Mesendoderm (in vitro differentiated cells): ENCODE data around the gene C16orf95.

Experiments used
- DNase-seq: peaks from one replicate; pipeline ENCODE4 v3.0.0; 2013
- H2AK5ac ChIP-seq: 2 replicates; pipeline ENCODE4 v1.6.1; 2013; ENCODE audit warnings: low read length, inconsistent platforms
- H2BK120ac ChIP-seq: 2 replicates; pipeline ENCODE4 v1.6.1; 2013; ENCODE audit warnings: low read depth, mild to moderate bottlenecking, low read length, moderate library complexity, mixed read lengths
- H2BK15ac ChIP-seq: replicated peaks from 2 replicates; pipeline ENCODE4 v1.6.1; 2013; ENCODE audit warnings: low read depth, mild to moderate bottlenecking, moderate library complexity
- H2BK5ac ChIP-seq: 2 replicates; pipeline ENCODE4 v1.6.1; 2013; ENCODE audit warnings: low read length, inconsistent platforms
- H3K18ac ChIP-seq: 2 replicates; pipeline ENCODE4 v1.6.1; 2013; ENCODE audit warnings: mild to moderate bottlenecking, low read length, mixed read lengths
- H3K23ac ChIP-seq: one replicate; pipeline ENCODE4 v1.6.1; 2013; ENCODE audit warnings: low read length
- H3K27ac ChIP-seq: 2 replicates; pipeline ENCODE4 v1.5.1; 2013; ENCODE audit warnings: low read depth, mild to moderate bottlenecking, inconsistent platforms, low read length, moderate library complexity
- H3K27me3 ChIP-seq: 2 replicates; pipeline ENCODE4 v1.6.1; 2013; ENCODE audit warnings: low read length, control low read depth, mild to moderate bottlenecking, inconsistent platforms; ENCODE audit not compliant: insufficient read depth, poor library complexity
- H3K36me3 ChIP-seq: 2 replicates; pipeline ENCODE4 v1.6.1; 2013; ENCODE audit warnings: low read length, inconsistent platforms; ENCODE audit not compliant: control insufficient read depth, insufficient read depth
- H3K4ac ChIP-seq: one replicate; pipeline ENCODE4 v1.6.1; 2013; ENCODE audit warnings: low read depth, mild to moderate bottlenecking, low read length, moderate library complexity
- H3K4me1 ChIP-seq: 2 replicates; pipeline ENCODE4 v1.6.1; 2013; ENCODE audit warnings: low read depth, low read length, inconsistent platforms; ENCODE audit not compliant: control insufficient read depth
- H3K4me2 ChIP-seq: 2 replicates; pipeline ENCODE4 v1.6.1; 2013; ENCODE audit warnings: low read length
- H3K4me3 ChIP-seq: 2 replicates; pipeline ENCODE4 v1.5.1; 2013; ENCODE audit warnings: mild to moderate bottlenecking, low read length
- H3K56ac ChIP-seq: one replicate; pipeline ENCODE4 v1.6.1; 2013; ENCODE audit warnings: low read length
- H3K79me1 ChIP-seq: 2 replicates; pipeline ENCODE4 v1.6.1; 2013; ENCODE audit warnings: low read length, inconsistent platforms
- H3K79me2 ChIP-seq: 2 replicates; pipeline ENCODE4 v1.6.1; 2013; ENCODE audit warnings: mild to moderate bottlenecking, low read length; ENCODE audit not compliant: control insufficient read depth, insufficient read depth
- H3K9ac ChIP-seq: 2 replicates; pipeline ENCODE4 v1.6.1; 2013; ENCODE audit warnings: low read length, inconsistent platforms
- H4K5ac ChIP-seq: one replicate; pipeline ENCODE4 v1.6.1; 2013; ENCODE audit warnings: low read length
- H4K8ac ChIP-seq: one replicate; pipeline ENCODE4 v1.6.1; 2013; ENCODE audit warnings: low read depth, mild to moderate bottlenecking, control low read depth, low read length, moderate library complexity
- WGBS: extraction: QIAGEN DNeasy Blood & Tissue Kit; methylation state at CpG from one replicate; pipeline ENCODE4 v1.1.7; 2013; ENCODE audit warnings: low lambda C conversion rate, missing lambda C conversion rate; ENCODE audit not compliant: insufficient coverage; ENCODE audit errors: extremely low coverage; 5-methylcytosine and 5-hydroxymethylcytosine counted together

The C16orf95 gene

DNA sequence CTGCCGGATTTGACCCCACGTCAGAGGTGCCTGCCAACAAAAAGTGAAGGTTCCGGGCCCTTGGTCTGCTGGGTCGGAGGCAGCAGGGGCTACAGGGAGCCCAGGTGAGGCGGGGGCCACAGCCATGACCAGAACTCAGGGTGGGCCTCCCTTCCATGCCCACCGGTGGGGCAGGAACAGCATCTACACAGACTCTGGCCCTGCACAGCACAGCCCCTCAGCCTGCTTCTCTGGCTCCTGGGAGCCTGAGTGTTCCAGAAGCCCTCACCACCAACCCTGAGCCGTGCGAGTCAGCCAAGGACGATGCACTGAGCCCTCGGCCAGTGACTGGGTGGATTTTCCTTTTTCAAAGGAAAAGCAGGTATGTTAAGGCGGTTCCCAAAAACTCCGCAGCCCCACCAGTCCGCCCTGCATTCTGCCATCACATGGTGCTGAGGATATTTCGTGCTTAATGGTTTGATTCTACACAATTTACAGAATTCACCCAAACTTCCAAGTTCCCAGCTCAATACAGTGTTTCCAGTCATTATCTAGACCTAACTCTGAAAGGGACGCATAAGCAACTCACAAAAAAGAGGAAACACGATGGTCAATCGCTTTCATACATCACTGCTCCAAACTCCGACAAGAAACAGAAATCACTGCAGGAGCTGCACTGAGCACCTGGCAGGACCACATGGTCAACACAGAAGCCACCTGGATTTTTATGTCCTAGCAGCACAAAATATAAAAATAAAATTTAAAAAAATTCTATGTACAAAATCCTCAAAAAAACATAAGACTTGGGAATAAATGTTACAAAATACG lies 19.4 kb upstream of the C16orf95 start:
- no peaks in the 10 kb centered on the region for H3K36me3 ChIP-seq
- no CpG with 5 or more reads among the region's 19 CpGs for WGBS
- DNase-seq = no peak

GRCh38 chr16:87335625-87336433 lies 18.6 kb upstream of the C16orf95 start:
- no peaks in the 10 kb centered on the region for H3K36me3 ChIP-seq
- H2BK5ac ChIP-seq = no peak overlapping the region
- no peak overlapping the region for H3K9ac ChIP-seq
- no peaks in the 10 kb centered on the region for H3K27me3 ChIP-seq
- no peak overlapping the region for H2AK5ac ChIP-seq
- no peaks in the 10 kb centered on the region for H3K79me2 ChIP-seq
- no peak overlapping the region for H3K4me2 ChIP-seq
- no peak overlapping the region for H3K23ac ChIP-seq
- DNase-seq = no peak
- H3K79me1 ChIP-seq = no peaks in the 10 kb centered on the region
- no peak overlapping the region for H3K56ac ChIP-seq
- H4K5ac ChIP-seq = no peak overlapping the region
- no peaks in the 10 kb centered on the region for H3K4me1 ChIP-seq
- H3K4me3 ChIP-seq = no peak overlapping the region
- H2BK120ac ChIP-seq = no peak overlapping the region
- H4K8ac ChIP-seq = no peak overlapping the region
- no peak overlapping the region for H3K4ac ChIP-seq
- H3K27ac ChIP-seq = no peak overlapping the region
- H2BK15ac ChIP-seq = no peak overlapping the region
- no CpG with 5 or more reads among the region's 19 CpGs for WGBS
- no peak overlapping the region for H3K18ac ChIP-seq

More for the DNA sequence above, 19.4 kb upstream of the C16orf95 start:
- H3K27ac ChIP-seq = no peak overlapping the region
- H3K79me1 ChIP-seq = no peaks in the 10 kb centered on the region
- no peak overlapping the region for H3K4me3 ChIP-seq
- H3K4me2 ChIP-seq = no peak overlapping the region
- no peaks in the 10 kb centered on the region for H3K27me3 ChIP-seq
- no peak overlapping the region for H3K23ac ChIP-seq
- H3K4me1 ChIP-seq = no peaks in the 10 kb centered on the region
- no peak overlapping the region for H4K5ac ChIP-seq
- H2BK15ac ChIP-seq = no peak overlapping the region
- no peak overlapping the region for H3K9ac ChIP-seq
- H3K79me2 ChIP-seq = no peaks in the 10 kb centered on the region
- no peak overlapping the region for H3K56ac ChIP-seq
- no peak overlapping the region for H2BK5ac ChIP-seq
- no peak overlapping the region for H3K18ac ChIP-seq
- no peak overlapping the region for H4K8ac ChIP-seq
- no peak overlapping the region for H3K4ac ChIP-seq
- no peak overlapping the region for H2AK5ac ChIP-seq
- no peak overlapping the region for H2BK120ac ChIP-seq

- H3K27me3 ChIP-seq = no peaks in the 10 kb centered on the region
- H2BK120ac ChIP-seq = no peak overlapping the region
- no peak overlapping the region for H3K4me2 ChIP-seq
- no peak overlapping the region for H3K27ac ChIP-seq
- H3K4me3 ChIP-seq = no peak overlapping the region
- H3K4me1 ChIP-seq = no peaks in the 10 kb centered on the region
- H2BK5ac ChIP-seq = no peak overlapping the region
- no peak overlapping the region for H3K18ac ChIP-seq
- no peak for DNase-seq
- no peak overlapping the region for H4K8ac ChIP-seq
- no peak overlapping the region for H3K23ac ChIP-seq
- H3K4ac ChIP-seq = no peak overlapping the region
- H4K5ac ChIP-seq = no peak overlapping the region
- no peak overlapping the region for H2AK5ac ChIP-seq
- no peak overlapping the region for H3K9ac ChIP-seq
- no peaks in the 10 kb centered on the region for H3K79me1 ChIP-seq
- H3K36me3 ChIP-seq = no peaks in the 10 kb centered on the region
- no CpG with 5 or more reads among the region's 29 CpGs for WGBS
- no peak overlapping the region for H2BK15ac ChIP-seq
- no peaks in the 10 kb centered on the region for H3K79me2 ChIP-seq
- no peak overlapping the region for H3K56ac ChIP-seq
Measured at GRCh38 chr16:87334651-87335624, 17.7 kb upstream of the C16orf95 start.

GRCh38 chr16:87333581-87334331 lies 16.6 kb upstream of the C16orf95 start:
- Histone ChIP-seq H2BK15ac (no peak overlapping the region), H3K18ac (no peak overlapping the region), H3K4ac (no peak overlapping the region), H3K4me2 (no peak overlapping the region), H2AK5ac (no peak overlapping the region), H3K27ac (no peak overlapping the region), H2BK120ac (no peak overlapping the region), H4K5ac (no peak overlapping the region), H3K79me1 (no peaks in the 10 kb centered on the region), H3K4me1 (no peaks in the 10 kb centered on the region), H3K79me2 (no peaks in the 10 kb centered on the region), H3K23ac (no peak overlapping the region), H3K56ac (no peak overlapping the region), H3K9ac (no peak overlapping the region), H3K36me3 (no peaks in the 10 kb centered on the region), H4K8ac (no peak overlapping the region), H3K27me3 (no peaks in the 10 kb centered on the region), H2BK5ac (no peak overlapping the region), H3K4me3 (no peak overlapping the region)
- WGBS = no CpG with 5 or more reads among the region's 41 CpGs
- DNase-seq = no peak

DNA sequence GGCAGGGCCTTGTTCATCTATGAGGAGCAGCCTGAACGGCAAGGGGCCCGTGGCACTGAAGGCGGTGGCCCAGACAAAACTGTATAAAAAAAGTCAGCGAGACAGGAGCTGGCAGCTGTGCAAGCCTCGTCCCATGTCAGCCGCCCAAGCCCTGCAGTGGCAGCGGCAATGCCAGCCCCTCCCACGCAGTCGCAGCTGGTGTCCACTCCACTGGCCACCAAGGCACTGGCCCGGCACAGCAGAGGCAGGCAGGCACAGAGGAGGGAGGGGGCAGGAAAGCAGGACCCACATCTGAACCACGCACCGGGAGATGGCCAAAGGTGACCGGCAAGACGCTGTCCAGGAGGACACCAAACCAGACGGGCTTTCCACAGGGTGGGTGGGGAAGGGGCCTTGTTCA lies 15.9 kb upstream of the C16orf95 start:
- DNase-seq = no peak
- H3K4me2 ChIP-seq = no peak overlapping the region
- no peak overlapping the region for H3K4me3 ChIP-seq
- no peaks in the 10 kb centered on the region for H3K27me3 ChIP-seq
- no peak overlapping the region for H3K56ac ChIP-seq
- no peak overlapping the region for H3K27ac ChIP-seq
- H2BK120ac ChIP-seq = no peak overlapping the region
- H3K4me1 ChIP-seq = no peaks in the 10 kb centered on the region
- H2AK5ac ChIP-seq = no peak overlapping the region
- no peak overlapping the region for H3K9ac ChIP-seq
- H3K4ac ChIP-seq = no peak overlapping the region
- no peak overlapping the region for H3K18ac ChIP-seq
- no peak overlapping the region for H2BK15ac ChIP-seq
- H3K23ac ChIP-seq = no peak overlapping the region
- H3K36me3 ChIP-seq = no peaks in the 10 kb centered on the region
- H2BK5ac ChIP-seq = no peak overlapping the region
- no peaks in the 10 kb centered on the region for H3K79me1 ChIP-seq
- H3K79me2 ChIP-seq = no peaks in the 10 kb centered on the region
- no CpG with 5 or more reads among the region's 15 CpGs for WGBS
- H4K5ac ChIP-seq = no peak overlapping the region
- H4K8ac ChIP-seq = no peak overlapping the region
